Muscle layer of colon (tissue), 2 donors: Measurements from ENCODE around the gene ZNF587.

Experiments
- H3K27ac ChIP-seq: one replicate; pipeline ENCODE4 v1.7.0; 2013; ENCODE audit warnings: low read depth, mild to moderate bottlenecking, low read length, moderate library complexity
- H3K27me3 ChIP-seq, 2 donors: one replicate each; pipeline ENCODE4 v1.7.0; 2013; ENCODE audit warnings: low read length in 2 of 2, mild to moderate bottlenecking in 2 of 2; ENCODE audit not compliant: insufficient read depth in 2 of 2, control insufficient read depth in 1 of 2
- H3K36me3 ChIP-seq: one replicate; pipeline ENCODE4 v1.7.0; 2013; ENCODE audit warnings: mild to moderate bottlenecking, low read length; ENCODE audit not compliant: insufficient read depth
- H3K4me1 ChIP-seq: one replicate; pipeline ENCODE4 v1.7.0; 2013; ENCODE audit warnings: mild to moderate bottlenecking, low read length; ENCODE audit not compliant: insufficient read depth
- H3K4me3 ChIP-seq, 2 donors: one replicate each; pipeline ENCODE4 v1.7.0; 2013; ENCODE audit warnings: low read length in 2 of 2, low read depth in 1 of 2, mild to moderate bottlenecking in 1 of 2, moderate library complexity in 1 of 2
- H3K9ac ChIP-seq: one replicate; pipeline ENCODE4 v1.7.0; 2013; ENCODE audit warnings: low read length
- H3K9me3 ChIP-seq: one replicate; pipeline ENCODE4 v1.7.0; 2013; ENCODE audit warnings: mild to moderate bottlenecking, low read length
- donor health status: abdominal sarcoma.
- donor health status: Adenocarcinoma of cecum.

Gene ZNF587

GRCh38 chr19:57900311-57900710 lies 50.7 kb downstream of the ZNF587 start:
- Histone ChIP-seq H3K4me1 (no peaks in the 10 kb centered on the region), H3K27ac (no peak overlapping the region), H3K27me3 (no peaks in the 10 kb centered on the region), H3K36me3 (no peaks in the 10 kb centered on the region), H3K4me3 (no peak overlapping the region), H3K9ac (no peak overlapping the region), H3K9me3 (no peaks in the 10 kb centered on the region)

GRCh38 chr19:57903618-57904184 lies 54.0 kb downstream of the ZNF587 start:
- H3K4me3 ChIP-seq = no peak overlapping the region
- no peaks in the 10 kb centered on the region for H3K27me3 ChIP-seq
- H3K36me3 ChIP-seq = peaks cover 13% of the 10 kb centered on the region
- peaks cover 4% of the 10 kb centered on the region for H3K9me3 ChIP-seq
- no peak overlapping the region for H3K9ac ChIP-seq
- H3K27ac ChIP-seq = no peak overlapping the region
- no peaks in the 10 kb centered on the region for H3K4me1 ChIP-seq

DNA sequence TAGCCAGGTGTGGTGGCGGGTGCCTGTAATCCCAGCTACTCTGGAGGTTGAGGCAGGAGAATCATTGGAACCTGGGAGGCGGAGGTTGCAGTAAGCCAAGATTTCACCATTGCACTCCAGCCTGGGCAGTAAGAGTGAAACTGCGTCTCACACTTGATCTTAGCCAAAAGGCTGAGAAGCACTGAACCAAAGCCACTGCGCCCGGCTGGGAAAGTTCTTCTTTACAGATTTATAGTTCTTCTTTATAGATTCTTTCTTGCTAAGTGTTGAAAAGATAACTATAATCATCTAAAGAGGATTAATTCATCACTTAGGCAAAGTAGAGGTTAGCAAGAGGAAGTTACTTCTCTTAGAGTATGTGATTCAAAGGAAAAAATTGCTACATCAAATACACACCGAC lies 55.6 kb downstream of the ZNF587 start:
- H3K27me3 ChIP-seq = no peaks in the 10 kb centered on the region
- H3K36me3 ChIP-seq = peaks cover 13% of the 10 kb centered on the region
- H3K9ac ChIP-seq = no peak overlapping the region
- no peak overlapping the region for H3K27ac ChIP-seq
- no peaks in the 10 kb centered on the region for H3K4me1 ChIP-seq
- no peak overlapping the region for H3K4me3 ChIP-seq
- peaks cover 4% of the 10 kb centered on the region for H3K9me3 ChIP-seq

DNA sequence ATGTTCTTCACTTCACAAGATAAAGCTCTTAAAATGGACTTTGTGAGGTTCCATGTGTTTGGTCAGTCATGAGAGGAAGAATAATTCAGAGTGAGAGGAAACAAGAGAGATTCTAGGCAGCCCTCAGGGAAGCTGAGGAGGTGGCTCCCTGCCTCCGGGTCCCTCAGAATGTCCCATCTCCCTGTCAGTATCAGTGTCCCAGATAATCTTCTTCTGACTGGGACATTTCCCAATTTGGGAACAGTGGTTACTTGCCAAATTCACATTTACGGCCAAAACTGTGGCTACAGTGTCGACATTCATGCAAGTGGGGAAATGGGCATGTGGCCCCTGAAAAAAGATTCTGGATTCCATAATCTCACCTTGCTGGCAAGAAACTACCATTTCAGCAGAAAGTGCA lies 57.7 kb downstream of the ZNF587 start:
- no peaks in the 10 kb centered on the region for H3K27me3 ChIP-seq
- H3K9me3 ChIP-seq = peaks cover 4% of the 10 kb centered on the region
- peaks cover 29% of the 10 kb centered on the region for H3K36me3 ChIP-seq
- H3K4me1 ChIP-seq = no peaks in the 10 kb centered on the region
- no peak overlapping the region for H3K27ac ChIP-seq
- H3K4me3 ChIP-seq = no peak overlapping the region
- H3K9ac ChIP-seq = no peak overlapping the region

- Histone ChIP-seq H3K9ac (no peak overlapping the region), H3K4me1 (peaks cover 13% of the 10 kb centered on the region), H3K4me3 (no peak overlapping the region), H3K36me3 (peaks cover 23% of the 10 kb centered on the region), H3K27ac (no peak overlapping the region), H3K27me3 (no peaks in the 10 kb centered on the region), H3K9me3 (no peaks in the 10 kb centered on the region)
Observed at GRCh38 chr19:57914531-57914930, 64.9 kb downstream of the ZNF587 start.
